WTC11 (cell line): ENCODE measurements around the gene TMEM40.
A peak's percentile ranks its signal among the peaks of the same experiment; 100 is the strongest.

ENCODE experiments used
- ATF1 ChIP-seq: sonication (generic); formaldehyde crosslinking; IDR thresholded peaks from 2 replicates; pipeline ENCODE4 v1.8.1; 2023; ENCODE audit warnings: mild to moderate bottlenecking, moderate library complexity, missing genetic modification reagents
- FOXJ3 ChIP-seq: sonication (generic); formaldehyde crosslinking; IDR thresholded peaks from 2 replicates; pipeline ENCODE4 v1.9.0; 2021; ENCODE audit warnings: missing genetic modification reagents, mild to moderate bottlenecking, borderline replicate concordance
- JUN ChIP-seq: sonication (generic); formaldehyde crosslinking; IDR thresholded peaks from 2 replicates; pipeline ENCODE4 v1.8.0; 2023; ENCODE audit warnings: mild to moderate bottlenecking, missing genetic modification reagents
- SMAD3 ChIP-seq: sonication (generic); formaldehyde crosslinking; IDR thresholded peaks from 2 replicates; pipeline ENCODE4 v1.8.0; 2022; ENCODE audit warnings: missing genetic modification reagents, mild to moderate bottlenecking, borderline replicate concordance
- SP1 ChIP-seq: sonication (generic); formaldehyde crosslinking; conservative IDR thresholded peaks from 2 replicates; pipeline ENCODE4 v1.8.1; 2022; ENCODE audit warnings: missing genetic modification reagents
- ZBTB21 ChIP-seq: sonication (generic); formaldehyde crosslinking; IDR thresholded peaks from 2 replicates; pipeline ENCODE4 v1.8.1; 2023; ENCODE audit warnings: mild to moderate bottlenecking, missing genetic modification reagents, borderline replicate concordance
- ZNF416 ChIP-seq: fragments of 250-450 bp; sonication (Bioruptor Pico); IDR thresholded peaks from 2 replicates; pipeline ENCODE4 v1.9.0; 2021; ENCODE audit warnings: mild to moderate bottlenecking, inconsistent platforms
- TF ChIP-seq, protein P1 (sequence below): fragments of 200-600 bp; IDR thresholded peaks from 2 replicates; pipeline ENCODE4 v1.8.0; 2022; ENCODE audit warnings: antibody characterized with exemption
- TF ChIP-seq, protein P2 (sequence below): sonication (generic); formaldehyde crosslinking; IDR thresholded peaks from 2 replicates; pipeline ENCODE4 v1.8.0; 2022; ENCODE audit warnings: mild to moderate bottlenecking, missing genetic modification reagents
- TF ChIP-seq, protein P3 (sequence below): sonication (generic); formaldehyde crosslinking; IDR thresholded peaks from 2 replicates; pipeline ENCODE4 v1.8.1; 2022; ENCODE audit warnings: low read depth, missing genetic modification reagents, borderline replicate concordance
- TF ChIP-seq, protein P4 (sequence below): sonication (generic); formaldehyde crosslinking; IDR thresholded peaks from 2 replicates; pipeline ENCODE4 v1.8.1; 2022; ENCODE audit warnings: mild to moderate bottlenecking, moderate library complexity, missing genetic modification reagents
- TF ChIP-seq, protein P5 (sequence below): sonication (generic); formaldehyde crosslinking; IDR thresholded peaks from 2 replicates; pipeline ENCODE4 v1.8.1; 2022; ENCODE audit warnings: mild to moderate bottlenecking, missing genetic modification reagents, moderate library complexity, borderline replicate concordance
- TF ChIP-seq, protein P6 (sequence below): sonication (generic); formaldehyde crosslinking; IDR thresholded peaks from 2 replicates; pipeline ENCODE4 v1.8.1; 2023; ENCODE audit warnings: mild to moderate bottlenecking, moderate library complexity, missing genetic modification reagents

DNA sequence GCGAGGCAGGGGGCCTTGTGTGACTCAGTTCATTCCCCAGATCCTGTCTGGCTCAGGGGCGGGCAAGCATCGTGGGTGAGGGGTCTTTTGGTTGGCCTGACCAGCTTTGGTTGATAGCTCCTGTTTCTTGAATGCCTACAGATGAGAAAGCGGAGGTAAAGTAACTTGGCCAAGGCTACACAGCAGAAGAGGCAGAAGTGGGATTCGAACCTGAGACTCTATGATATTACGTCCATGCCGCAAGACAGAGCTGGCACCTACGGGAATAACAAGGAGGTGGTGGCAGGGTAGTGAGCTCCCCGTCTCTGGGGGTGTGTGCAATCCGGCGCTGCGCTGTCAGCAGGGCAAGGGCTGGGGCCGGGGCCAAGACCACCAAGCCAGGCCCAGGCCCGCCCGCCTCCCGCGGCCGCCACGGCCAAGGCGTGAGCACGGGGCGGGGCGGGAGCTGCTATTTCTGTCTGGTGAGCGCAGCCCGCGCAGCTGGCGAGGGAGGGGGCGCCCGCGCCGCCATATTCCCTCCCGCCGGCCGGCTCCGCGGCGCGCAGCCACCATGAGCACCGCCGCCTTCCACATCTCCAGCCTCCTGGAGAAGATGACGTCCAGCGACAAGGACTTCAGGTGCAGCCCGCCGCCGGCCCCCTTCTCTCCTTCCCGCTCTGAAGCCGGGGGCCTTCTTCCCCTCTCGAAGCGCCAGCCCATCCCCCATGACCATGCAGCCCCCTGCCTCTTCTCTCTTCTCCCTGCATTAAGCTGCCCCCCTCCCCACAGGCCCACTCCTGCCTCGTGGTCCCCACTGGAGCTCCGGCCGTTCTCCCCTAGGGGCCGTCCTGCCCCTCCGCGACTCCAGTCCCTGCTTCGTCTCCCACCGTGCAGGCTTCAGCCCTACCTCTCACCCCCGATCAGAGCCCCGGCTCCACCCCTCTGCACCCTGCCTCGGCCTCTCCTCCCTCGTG, 37.4 kb upstream of the TMEM40 start, which contains the start of gene CAND2:
- TF ChIP-seq, protein P1, sequence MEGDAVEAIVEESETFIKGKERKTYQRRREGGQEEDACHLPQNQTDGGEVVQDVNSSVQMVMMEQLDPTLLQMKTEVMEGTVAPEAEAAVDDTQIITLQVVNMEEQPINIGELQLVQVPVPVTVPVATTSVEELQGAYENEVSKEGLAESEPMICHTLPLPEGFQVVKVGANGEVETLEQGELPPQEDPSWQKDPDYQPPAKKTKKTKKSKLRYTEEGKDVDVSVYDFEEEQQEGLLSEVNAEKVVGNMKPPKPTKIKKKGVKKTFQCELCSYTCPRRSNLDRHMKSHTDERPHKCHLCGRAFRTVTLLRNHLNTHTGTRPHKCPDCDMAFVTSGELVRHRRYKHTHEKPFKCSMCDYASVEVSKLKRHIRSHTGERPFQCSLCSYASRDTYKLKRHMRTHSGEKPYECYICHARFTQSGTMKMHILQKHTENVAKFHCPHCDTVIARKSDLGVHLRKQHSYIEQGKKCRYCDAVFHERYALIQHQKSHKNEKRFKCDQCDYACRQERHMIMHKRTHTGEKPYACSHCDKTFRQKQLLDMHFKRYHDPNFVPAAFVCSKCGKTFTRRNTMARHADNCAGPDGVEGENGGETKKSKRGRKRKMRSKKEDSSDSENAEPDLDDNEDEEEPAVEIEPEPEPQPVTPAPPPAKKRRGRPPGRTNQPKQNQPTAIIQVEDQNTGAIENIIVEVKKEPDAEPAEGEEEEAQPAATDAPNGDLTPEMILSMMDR: no peak
- TF ChIP-seq, protein P2, sequence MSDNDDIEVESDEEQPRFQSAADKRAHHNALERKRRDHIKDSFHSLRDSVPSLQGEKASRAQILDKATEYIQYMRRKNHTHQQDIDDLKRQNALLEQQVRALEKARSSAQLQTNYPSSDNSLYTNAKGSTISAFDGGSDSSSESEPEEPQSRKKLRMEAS: peak; percentile 41
- TF ChIP-seq FOXJ3 (CRISPR knock-in tag) (no peak), SP1 (CRISPR knock-in tag) (0 out of 2 replicates have a peak, but pooled peaks have one; percentile 38), JUN (CRISPR knock-in tag) (no peak), ZBTB21 (CRISPR knock-in tag) (no peak), SMAD3 (CRISPR knock-in tag) (no peak), ZNF416 (CRISPR knock-in tag) (no peak), ATF1 (CRISPR knock-in tag) (no peak)
- TF ChIP-seq, protein P3, sequence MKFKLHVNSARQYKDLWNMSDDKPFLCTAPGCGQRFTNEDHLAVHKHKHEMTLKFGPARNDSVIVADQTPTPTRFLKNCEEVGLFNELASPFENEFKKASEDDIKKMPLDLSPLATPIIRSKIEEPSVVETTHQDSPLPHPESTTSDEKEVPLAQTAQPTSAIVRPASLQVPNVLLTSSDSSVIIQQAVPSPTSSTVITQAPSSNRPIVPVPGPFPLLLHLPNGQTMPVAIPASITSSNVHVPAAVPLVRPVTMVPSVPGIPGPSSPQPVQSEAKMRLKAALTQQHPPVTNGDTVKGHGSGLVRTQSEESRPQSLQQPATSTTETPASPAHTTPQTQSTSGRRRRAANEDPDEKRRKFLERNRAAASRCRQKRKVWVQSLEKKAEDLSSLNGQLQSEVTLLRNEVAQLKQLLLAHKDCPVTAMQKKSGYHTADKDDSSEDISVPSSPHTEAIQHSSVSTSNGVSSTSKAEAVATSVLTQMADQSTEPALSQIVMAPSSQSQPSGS: no peak
- TF ChIP-seq, protein P4, sequence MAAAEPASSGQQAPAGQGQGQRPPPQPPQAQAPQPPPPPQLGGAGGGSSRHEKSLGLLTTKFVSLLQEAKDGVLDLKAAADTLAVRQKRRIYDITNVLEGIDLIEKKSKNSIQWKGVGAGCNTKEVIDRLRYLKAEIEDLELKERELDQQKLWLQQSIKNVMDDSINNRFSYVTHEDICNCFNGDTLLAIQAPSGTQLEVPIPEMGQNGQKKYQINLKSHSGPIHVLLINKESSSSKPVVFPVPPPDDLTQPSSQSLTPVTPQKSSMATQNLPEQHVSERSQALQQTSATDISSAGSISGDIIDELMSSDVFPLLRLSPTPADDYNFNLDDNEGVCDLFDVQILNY (CRISPR knock-in tag): peak; percentile 67; the same call in 1 of the 2 replicates
- TF ChIP-seq, protein P5, sequence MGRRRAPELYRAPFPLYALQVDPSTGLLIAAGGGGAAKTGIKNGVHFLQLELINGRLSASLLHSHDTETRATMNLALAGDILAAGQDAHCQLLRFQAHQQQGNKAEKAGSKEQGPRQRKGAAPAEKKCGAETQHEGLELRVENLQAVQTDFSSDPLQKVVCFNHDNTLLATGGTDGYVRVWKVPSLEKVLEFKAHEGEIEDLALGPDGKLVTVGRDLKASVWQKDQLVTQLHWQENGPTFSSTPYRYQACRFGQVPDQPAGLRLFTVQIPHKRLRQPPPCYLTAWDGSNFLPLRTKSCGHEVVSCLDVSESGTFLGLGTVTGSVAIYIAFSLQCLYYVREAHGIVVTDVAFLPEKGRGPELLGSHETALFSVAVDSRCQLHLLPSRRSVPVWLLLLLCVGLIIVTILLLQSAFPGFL (CRISPR knock-in tag): no peak
- TF ChIP-seq, protein P6, sequence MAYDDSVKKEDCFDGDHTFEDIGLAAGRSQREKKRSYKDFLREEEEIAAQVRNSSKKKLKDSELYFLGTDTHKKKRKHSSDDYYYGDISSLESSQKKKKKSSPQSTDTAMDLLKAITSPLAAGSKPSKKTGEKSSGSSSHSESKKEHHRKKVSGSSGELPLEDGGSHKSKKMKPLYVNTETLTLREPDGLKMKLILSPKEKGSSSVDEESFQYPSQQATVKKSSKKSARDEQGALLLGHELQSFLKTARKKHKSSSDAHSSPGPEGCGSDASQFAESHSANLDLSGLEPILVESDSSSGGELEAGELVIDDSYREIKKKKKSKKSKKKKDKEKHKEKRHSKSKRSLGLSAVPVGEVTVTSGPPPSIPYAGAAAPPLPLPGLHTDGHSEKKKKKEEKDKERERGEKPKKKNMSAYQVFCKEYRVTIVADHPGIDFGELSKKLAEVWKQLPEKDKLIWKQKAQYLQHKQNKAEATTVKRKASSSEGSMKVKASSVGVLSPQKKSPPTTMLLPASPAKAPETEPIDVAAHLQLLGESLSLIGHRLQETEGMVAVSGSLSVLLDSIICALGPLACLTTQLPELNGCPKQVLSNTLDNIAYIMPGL (CRISPR knock-in tag): peak; percentile 66; the same call in 1 of the 2 replicates
